HEK293 (cell line): ENCODE results near the gene PCBD1.

Experiments
- TCF7L2 ChIP-seq: IDR thresholded peaks from 2 replicates; pipeline ENCODE4 v1.6.1; 2011; ENCODE audit warnings: low read depth, mild to moderate bottlenecking, inconsistent platforms, low read length, moderate library complexity, borderline replicate concordance
- ZBTB8A ChIP-seq: fragments of 450-650 bp; formaldehyde crosslinking; IDR thresholded peaks from 2 replicates; pipeline ENCODE4 v1.5.1; 2016; ENCODE audit warnings: missing biosample characterization, missing genetic modification characterization
- ZNF2 ChIP-seq: fragments of 450-650 bp; formaldehyde crosslinking; IDR thresholded peaks from 2 replicates; pipeline ENCODE4 v1.5.1; 2016; ENCODE audit warnings: missing biosample characterization, missing genetic modification characterization
- ZNF558 ChIP-seq: fragments of 450-650 bp; formaldehyde crosslinking; IDR thresholded peaks from 2 replicates; pipeline ENCODE4 v1.5.1; 2016; ENCODE audit warnings: missing biosample characterization, missing genetic modification characterization
- TF ChIP-seq, protein P1 (sequence below): fragments of 450-650 bp; formaldehyde crosslinking; optimal IDR thresholded peaks from 2 replicates; pipeline ENCODE3; 2016; ENCODE audit warnings: missing biosample characterization, mild to moderate bottlenecking, missing genetic modification characterization
- TF ChIP-seq, protein P2 (sequence below): fragments of 450-650 bp; formaldehyde crosslinking; IDR thresholded peaks from 2 replicates; pipeline ENCODE4 v1.5.1; 2016; ENCODE audit warnings: missing biosample characterization, missing genetic modification characterization

DNA sequence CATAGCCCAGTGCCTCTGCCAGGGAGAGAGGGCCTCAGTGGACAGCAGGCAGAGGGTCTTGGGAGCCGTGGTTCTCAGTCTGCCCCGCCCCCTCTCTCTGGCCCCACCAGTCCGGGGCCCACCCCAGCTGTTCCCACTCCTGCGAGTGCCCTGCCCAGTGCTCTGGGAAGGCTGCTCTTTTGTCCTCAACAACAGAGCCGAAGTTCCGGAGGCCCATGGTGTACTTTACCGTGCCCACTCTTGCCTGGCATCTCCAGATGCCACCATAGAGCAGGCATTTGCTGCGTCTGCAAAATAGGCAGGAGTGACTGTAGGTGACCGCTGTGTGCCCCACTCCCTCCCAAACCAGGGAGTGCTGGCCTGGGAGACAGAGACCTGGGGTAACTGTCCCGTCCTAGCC is 29.3 kb upstream of the PCBD1 start:
- TF ChIP-seq, protein P1, sequence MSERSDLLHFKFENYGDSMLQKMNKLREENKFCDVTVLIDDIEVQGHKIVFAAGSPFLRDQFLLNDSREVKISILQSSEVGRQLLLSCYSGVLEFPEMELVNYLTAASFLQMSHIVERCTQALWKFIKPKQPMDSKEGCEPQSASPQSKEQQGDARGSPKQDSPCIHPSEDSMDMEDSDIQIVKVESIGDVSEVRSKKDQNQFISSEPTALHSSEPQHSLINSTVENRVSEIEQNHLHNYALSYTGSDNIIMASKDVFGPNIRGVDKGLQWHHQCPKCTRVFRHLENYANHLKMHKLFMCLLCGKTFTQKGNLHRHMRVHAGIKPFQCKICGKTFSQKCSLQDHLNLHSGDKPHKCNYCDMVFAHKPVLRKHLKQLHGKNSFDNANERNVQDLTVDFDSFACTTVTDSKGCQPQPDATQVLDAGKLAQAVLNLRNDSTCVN (tag by site-specific recombination), result no peak
- TF ChIP-seq TCF7L2, result no peak
- TF ChIP-seq, protein P2, sequence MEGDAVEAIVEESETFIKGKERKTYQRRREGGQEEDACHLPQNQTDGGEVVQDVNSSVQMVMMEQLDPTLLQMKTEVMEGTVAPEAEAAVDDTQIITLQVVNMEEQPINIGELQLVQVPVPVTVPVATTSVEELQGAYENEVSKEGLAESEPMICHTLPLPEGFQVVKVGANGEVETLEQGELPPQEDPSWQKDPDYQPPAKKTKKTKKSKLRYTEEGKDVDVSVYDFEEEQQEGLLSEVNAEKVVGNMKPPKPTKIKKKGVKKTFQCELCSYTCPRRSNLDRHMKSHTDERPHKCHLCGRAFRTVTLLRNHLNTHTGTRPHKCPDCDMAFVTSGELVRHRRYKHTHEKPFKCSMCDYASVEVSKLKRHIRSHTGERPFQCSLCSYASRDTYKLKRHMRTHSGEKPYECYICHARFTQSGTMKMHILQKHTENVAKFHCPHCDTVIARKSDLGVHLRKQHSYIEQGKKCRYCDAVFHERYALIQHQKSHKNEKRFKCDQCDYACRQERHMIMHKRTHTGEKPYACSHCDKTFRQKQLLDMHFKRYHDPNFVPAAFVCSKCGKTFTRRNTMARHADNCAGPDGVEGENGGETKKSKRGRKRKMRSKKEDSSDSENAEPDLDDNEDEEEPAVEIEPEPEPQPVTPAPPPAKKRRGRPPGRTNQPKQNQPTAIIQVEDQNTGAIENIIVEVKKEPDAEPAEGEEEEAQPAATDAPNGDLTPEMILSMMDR, result no peak
- no peak for TF ChIP-seq ZNF558 (tag by site-specific recombination)
- TF ChIP-seq ZBTB8A (tag by site-specific recombination), result no peak
- TF ChIP-seq ZNF2 (tag by site-specific recombination), result no peak
